Mesothelial cell of epicardium (in vitro differentiated cells): Measurements from ENCODE around the gene MALRD1. TPM values are rescaled to one million over a fixed set of nuclear protein-coding genes. Genes with fewer than 3 reads are reported as not detected.
"Not testable (repeated sequence)": the region's sequence is repeated elsewhere in the genome, so short reads cannot be mapped to it uniquely, and the experiment has no call there.

Experiments used
- DNase-seq, 2 experiments: peaks; one replicate each; pipeline ENCODE4 v3.0.0; 2021; ENCODE audit warnings: low spot score in 2 of 2; ENCODE audit not compliant: unreplicated experiment in 2 of 2
- H3K27ac Mint-ChIP-seq: 2 replicates; pipeline ENCODE4 v1.8.0; 2021; ENCODE audit warnings: mixed read lengths
- H3K27me3 Mint-ChIP-seq: 2 replicates; pipeline ENCODE4 v1.8.0; 2021; ENCODE audit warnings: low read depth, mixed read lengths
- H3K36me3 Mint-ChIP-seq: 2 replicates; pipeline ENCODE4 v1.8.0; 2021; ENCODE audit warnings: mixed read lengths
- H3K4me1 Mint-ChIP-seq: 2 replicates; pipeline ENCODE4 v1.8.0; 2021; ENCODE audit warnings: mixed read lengths
- H3K4me3 Mint-ChIP-seq: 2 replicates; pipeline ENCODE4 v1.8.0; 2021; ENCODE audit warnings: mild to moderate bottlenecking, moderate library complexity, mixed read lengths
- H3K9me3 Mint-ChIP-seq: 2 replicates; pipeline ENCODE4 v1.8.0; 2021; ENCODE audit warnings: mixed read lengths
- CTCF ChIP-seq: fragments of 200-600 bp; sonication (generic); IDR thresholded peaks from one replicate; pipeline ENCODE4 v1.5.0; 2021; ENCODE audit warnings: antibody characterized with exemption; ENCODE audit not compliant: unreplicated experiment
- total RNA-seq: library from RNA; stranded (reverse); gene quantifications from 3 replicates; pipeline ENCODE4 v1.2.1, GENCODE V29; 2021

Gene MALRD1
- total RNA-seq, 1 donor from 2014 or later, result 11.1 TPM

GRCh38 chr10:19730167-19730906 is 681.7 kb downstream of the MALRD1 start:
- Mint-ChIP-seq H3K4me1 (no peaks in the 10 kb centered on the region), H3K4me3 (no peak overlapping the region), H3K27me3 (no peaks in the 10 kb centered on the region), H3K27ac (no peak overlapping the region), H3K36me3 (no peaks in the 10 kb centered on the region), H3K9me3 (peaks cover 7% of the 10 kb centered on the region)
- DNase-seq, result no peak
- no peak for TF ChIP-seq CTCF

- no peak for DNase-seq
- Mint-ChIP-seq H3K4me1 (no peaks in the 10 kb centered on the region), H3K36me3 (no peaks in the 10 kb centered on the region), H3K4me3 (no peak overlapping the region), H3K9me3 (peaks cover 2% of the 10 kb centered on the region), H3K27ac (no peak overlapping the region), H3K27me3 (no peaks in the 10 kb centered on the region)
- TF ChIP-seq CTCF, result no peak
Measured at GRCh38 chr10:19730907-19731217, 682.3 kb downstream of the MALRD1 start.

GRCh38 chr10:19731560-19731959 is 683.0 kb downstream of the MALRD1 start:
- DNase-seq, result no peak
- Mint-ChIP-seq H3K27ac (no peak overlapping the region), H3K36me3 (no peaks in the 10 kb centered on the region), H3K4me1 (no peaks in the 10 kb centered on the region), H3K4me3 (no peak overlapping the region), H3K9me3 (no peaks in the 10 kb centered on the region), H3K27me3 (no peaks in the 10 kb centered on the region)
- TF ChIP-seq CTCF, result no peak

GRCh38 chr10:19738440-19738839 is 689.8 kb downstream of the MALRD1 start:
- H3K4me3 Mint-ChIP-seq, result no peak overlapping the region
- no peak for TF ChIP-seq CTCF
- DNase-seq, result no peak
- H3K9me3 Mint-ChIP-seq, result peaks cover 7% of the 10 kb centered on the region
- H3K4me1 Mint-ChIP-seq, result peaks cover 11% of the 10 kb centered on the region
- no peaks in the 10 kb centered on the region for H3K27me3 Mint-ChIP-seq
- H3K27ac Mint-ChIP-seq, result no peak overlapping the region
- H3K36me3 Mint-ChIP-seq, result peaks cover 4% of the 10 kb centered on the region

- peaks cover 11% of the 10 kb centered on the region for H3K4me1 Mint-ChIP-seq
- H3K36me3 Mint-ChIP-seq, H3K27me3 Mint-ChIP-seq, H3K27ac Mint-ChIP-seq, H3K9me3 Mint-ChIP-seq, H3K4me3 Mint-ChIP-seq, DNase-seq: not testable (repeated sequence)
Measured at GRCh38 chr10:19739232-19739631, 690.6 kb downstream of the MALRD1 start.

GRCh38 chr10:19742144-19742543 is 693.5 kb downstream of the MALRD1 start:
- peak overlapping the region; percentile 21 for H3K4me3 Mint-ChIP-seq
- peaks cover 15% of the 10 kb centered on the region for H3K9me3 Mint-ChIP-seq
- H3K36me3 Mint-ChIP-seq, H3K27me3 Mint-ChIP-seq, DNase-seq: not testable (repeated sequence)
- H3K4me1 Mint-ChIP-seq, result peaks cover 11% of the 10 kb centered on the region
- H3K27ac Mint-ChIP-seq, result peak overlapping the region; percentile 84

GRCh38 chr10:19745672-19746071 is 697.1 kb downstream of the MALRD1 start:
- Mint-ChIP-seq H3K36me3 (peaks cover 9% of the 10 kb centered on the region), H3K4me3 (no peak overlapping the region), H3K4me1 (peaks cover 9% of the 10 kb centered on the region), H3K27me3 (no peaks in the 10 kb centered on the region), H3K27ac (no peak overlapping the region), H3K9me3 (peaks cover 26% of the 10 kb centered on the region)
- TF ChIP-seq CTCF, result no peak
- DNase-seq, result no peak
